SW 1271 (cell line): ENCODE measurements around the gene ASNS.

ENCODE experiments used
- DNase-seq, 2 experiments: peaks; one replicate each; lab custom pipeline; 2025; lab: John Stamatoyannopoulos, UW

The ASNS gene

GRCh38 chr7:97842772-97843345 is 29.3 kb downstream of the ASNS start:
- DNase-seq = no peak

- no peak for DNase-seq
Observed at GRCh38 chr7:97842006-97842405, 30.2 kb downstream of the ASNS start.

DNA sequence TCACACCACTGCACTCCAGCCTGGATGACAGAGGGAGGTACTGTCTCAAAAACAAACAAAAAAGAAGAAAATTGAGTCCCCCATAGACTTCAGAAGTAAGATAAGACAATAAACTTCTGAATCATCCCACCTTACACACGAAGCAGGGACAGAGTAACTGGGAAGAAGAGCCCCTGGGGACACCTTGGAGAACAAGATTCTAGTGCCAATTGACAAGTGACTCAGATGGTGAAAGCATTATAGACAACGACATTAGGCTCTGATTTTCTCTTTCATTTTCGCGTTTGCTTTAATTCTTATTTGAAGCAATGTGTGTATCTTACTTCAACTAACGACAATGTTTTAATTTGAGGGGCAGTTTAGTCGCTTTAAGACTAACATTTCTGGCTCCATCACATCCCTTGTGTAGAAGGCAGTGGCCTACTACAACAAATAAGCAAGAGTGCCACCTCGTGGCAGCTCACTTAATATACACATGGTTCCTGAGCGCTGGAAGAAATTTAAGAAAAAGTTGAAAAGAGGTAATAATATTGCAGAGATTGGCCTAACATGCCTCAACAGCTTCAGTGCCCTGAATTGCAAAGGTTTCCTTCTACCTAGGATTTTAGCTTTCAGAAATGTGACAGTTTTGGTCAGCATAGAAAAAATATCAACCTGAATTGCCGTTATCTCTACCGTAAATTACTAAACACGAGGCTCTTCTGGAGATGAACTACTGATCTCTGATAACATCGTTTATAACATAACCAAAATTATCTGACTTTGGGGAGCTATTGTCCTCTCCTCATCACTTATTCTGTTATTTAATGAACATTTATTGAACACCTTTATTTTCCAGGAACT is 36.7 kb downstream of the ASNS start:
- peak; percentile 12 to 51 for DNase-seq

DNA sequence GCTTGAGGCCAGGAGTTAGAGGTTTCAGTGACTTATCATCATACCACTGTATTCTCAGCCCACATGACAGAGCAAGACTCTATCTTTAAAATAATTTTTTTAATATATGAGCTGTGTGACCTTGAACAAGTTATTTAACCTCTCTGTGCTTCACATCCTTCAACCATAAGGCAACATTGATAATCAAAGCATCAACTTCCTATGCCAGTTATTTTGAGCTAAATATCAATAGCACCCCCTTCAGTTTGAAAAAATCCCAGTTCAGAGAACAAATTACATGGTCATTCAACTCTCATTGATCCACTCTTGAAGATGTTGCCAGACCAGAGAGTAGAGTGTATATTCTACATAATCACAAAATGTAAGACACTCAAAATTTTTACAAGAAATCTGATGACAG is 53.0 kb downstream of the ASNS start:
- DNase-seq = peak in 1 of 2 experiments; percentile 3

DNA sequence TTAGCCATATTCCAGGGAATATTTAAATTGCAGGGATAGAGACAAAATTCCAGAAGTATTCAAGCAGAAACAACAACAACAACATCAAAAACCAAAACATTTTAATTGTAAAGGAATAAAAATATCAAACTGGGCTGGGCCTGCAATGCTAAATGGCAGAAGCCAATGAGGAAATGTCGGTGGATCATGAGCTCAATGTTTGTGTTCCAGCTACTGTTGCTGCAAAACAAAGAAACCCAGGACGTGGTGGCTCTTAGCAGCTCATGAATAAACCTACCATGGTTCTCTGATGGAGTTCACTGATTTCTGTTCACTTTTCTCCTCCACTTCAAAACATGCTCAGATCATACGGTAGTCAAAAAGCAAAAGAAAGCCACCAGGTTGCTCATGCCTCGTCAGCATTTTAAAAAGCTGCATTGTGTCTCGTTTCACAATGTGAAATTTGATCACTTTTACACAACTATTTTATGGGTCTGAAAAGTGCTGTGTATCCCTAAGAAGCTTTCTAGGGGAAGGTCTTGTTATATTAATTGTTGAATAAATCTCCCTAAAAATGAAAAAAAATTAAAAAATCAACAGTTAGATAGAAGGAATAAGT is 54.0 kb downstream of the ASNS start:
- no peak for DNase-seq
